ENCODE data around the gene GPATCH1.
"Not testable (repeated sequence)": the region's sequence is repeated elsewhere in the genome, so short reads cannot be mapped to it uniquely, and the experiment has no call there.

Gene GPATCH1

GRCh38 chr19:33147538-33147937 lies 66.6 kb downstream of the GPATCH1 start:
- Mint-ChIP-seq H3K4me3 (no peak overlapping the region), H3K27ac (no peak overlapping the region)

GRCh38 chr19:33150852-33151518 lies 70.0 kb downstream of the GPATCH1 start:
- Mint-ChIP-seq H3K4me1 (ENCODE audit: low read depth) (peaks cover 2% of the 10 kb centered on the region), H3K27me3 (ENCODE audit: low read depth) (peaks cover 4% of the 10 kb centered on the region), H3K9me3 (no peaks in the 10 kb centered on the region), H3K27ac (no peak overlapping the region), H3K36me3 (ENCODE audit: low read depth) (no peaks in the 10 kb centered on the region), H3K4me3 (no peak overlapping the region)
- DNase-seq (ENCODE audit: low spot score), result no peak

More at GRCh38 chr19:33147538-33147937, 66.6 kb downstream of the GPATCH1 start:
- peaks cover 2% of the 10 kb centered on the region for H3K27me3 Mint-ChIP-seq (ENCODE audit: low read depth)
- no peak for DNase-seq (ENCODE audit: low spot score)
- H3K4me1 Mint-ChIP-seq (ENCODE audit: low read depth), result peaks cover 4% of the 10 kb centered on the region
- H3K9me3 Mint-ChIP-seq, result no peaks in the 10 kb centered on the region
- H3K36me3 Mint-ChIP-seq (ENCODE audit: low read depth), result no peaks in the 10 kb centered on the region

- Mint-ChIP-seq H3K27me3 (ENCODE audit: low read depth) (peaks cover 2% of the 10 kb centered on the region), H3K4me1 (ENCODE audit: low read depth) (peaks cover 2% of the 10 kb centered on the region), H3K4me3 (no peak overlapping the region), H3K36me3 (ENCODE audit: low read depth) (no peaks in the 10 kb centered on the region), H3K27ac (no peak overlapping the region), H3K9me3 (no peaks in the 10 kb centered on the region)
- DNase-seq (ENCODE audit: low spot score), result no peak
These were observed 71.2 kb downstream of the GPATCH1 start for GRCh38 chr19:33152176-33152575.

GRCh38 chr19:33152625-33153024 lies 71.6 kb downstream of the GPATCH1 start:
- DNase-seq (ENCODE audit: low spot score), result not testable (repeated sequence)

GRCh38 chr19:33154313-33154712 lies 73.3 kb downstream of the GPATCH1 start:
- not testable (repeated sequence) for H3K4me3 Mint-ChIP-seq; H3K27me3 Mint-ChIP-seq (ENCODE audit: low read depth); DNase-seq (ENCODE audit: low spot score); H3K36me3 Mint-ChIP-seq (ENCODE audit: low read depth); H3K9me3 Mint-ChIP-seq; H3K27ac Mint-ChIP-seq
- peaks cover 11% of the 10 kb centered on the region for H3K4me1 Mint-ChIP-seq (ENCODE audit: low read depth)

More at GRCh38 chr19:33152625-33153024, 71.6 kb downstream of the GPATCH1 start:
- H3K9me3 Mint-ChIP-seq; H3K27ac Mint-ChIP-seq; H3K36me3 Mint-ChIP-seq (ENCODE audit: low read depth); H3K27me3 Mint-ChIP-seq (ENCODE audit: low read depth); H3K4me3 Mint-ChIP-seq; H3K4me1 Mint-ChIP-seq (ENCODE audit: low read depth): not testable (repeated sequence)

- H3K4me3 Mint-ChIP-seq, result no peak overlapping the region
- H3K9me3 Mint-ChIP-seq, result peaks cover 4% of the 10 kb centered on the region
- DNase-seq (ENCODE audit: low spot score), result no peak
- H3K4me1 Mint-ChIP-seq (ENCODE audit: low read depth), result peaks cover 24% of the 10 kb centered on the region
- H3K27me3 Mint-ChIP-seq (ENCODE audit: low read depth), result peaks cover 2% of the 10 kb centered on the region
- H3K36me3 Mint-ChIP-seq (ENCODE audit: low read depth), result peaks cover 3% of the 10 kb centered on the region
- no peak overlapping the region for H3K27ac Mint-ChIP-seq
These were observed 75.4 kb downstream of the GPATCH1 start for GRCh38 chr19:33156334-33156733.

- peak overlapping the region; percentile 27 for H3K4me3 Mint-ChIP-seq
- peaks cover 29% of the 10 kb centered on the region for H3K4me1 Mint-ChIP-seq (ENCODE audit: low read depth)
- H3K9me3 Mint-ChIP-seq, result peaks cover 4% of the 10 kb centered on the region
- H3K36me3 Mint-ChIP-seq (ENCODE audit: low read depth), result peaks cover 5% of the 10 kb centered on the region
- peaks cover 2% of the 10 kb centered on the region for H3K27me3 Mint-ChIP-seq (ENCODE audit: low read depth)
- peak overlapping the region; percentile 74 for H3K27ac Mint-ChIP-seq
- no peak for DNase-seq (ENCODE audit: low spot score)
These were observed 76.9 kb downstream of the GPATCH1 start for GRCh38 chr19:33157906-33158305.

- Mint-ChIP-seq H3K4me3 (peak overlapping the region; percentile 27), H3K27ac (peak overlapping the region; percentile 74)
These were observed 77.4 kb downstream of the GPATCH1 start for GRCh38 chr19:33158365-33158764.

GRCh38 chr19:33159149-33159548 lies 78.2 kb downstream of the GPATCH1 start:
- Mint-ChIP-seq H3K27ac (peak overlapping the region; percentile 45), H3K9me3 (peaks cover 4% of the 10 kb centered on the region)

More at GRCh38 chr19:33158365-33158764, 77.4 kb downstream of the GPATCH1 start:
- Mint-ChIP-seq H3K27me3 (ENCODE audit: low read depth) (peaks cover 2% of the 10 kb centered on the region), H3K36me3 (ENCODE audit: low read depth) (peaks cover 5% of the 10 kb centered on the region), H3K4me1 (ENCODE audit: low read depth) (peaks cover 29% of the 10 kb centered on the region), H3K9me3 (peaks cover 4% of the 10 kb centered on the region)
- no peak for DNase-seq (ENCODE audit: low spot score)

GRCh38 chr19:33159893-33160292 lies 78.9 kb downstream of the GPATCH1 start:
- Mint-ChIP-seq H3K9me3 (peaks cover 4% of the 10 kb centered on the region), H3K4me1 (ENCODE audit: low read depth) (peaks cover 27% of the 10 kb centered on the region), H3K4me3 (no peak overlapping the region), H3K27ac (peak overlapping the region; percentile 91), H3K27me3 (ENCODE audit: low read depth) (peaks cover 2% of the 10 kb centered on the region), H3K36me3 (ENCODE audit: low read depth) (peaks cover 5% of the 10 kb centered on the region)
- no peak for DNase-seq (ENCODE audit: low spot score)

More at GRCh38 chr19:33159149-33159548, 78.2 kb downstream of the GPATCH1 start:
- Mint-ChIP-seq H3K27me3 (ENCODE audit: low read depth) (peaks cover 2% of the 10 kb centered on the region), H3K36me3 (ENCODE audit: low read depth) (peaks cover 5% of the 10 kb centered on the region), H3K4me1 (ENCODE audit: low read depth) (peaks cover 29% of the 10 kb centered on the region), H3K4me3 (no peak overlapping the region)
- no peak for DNase-seq (ENCODE audit: low spot score)

- H3K9me3 Mint-ChIP-seq, result peaks cover 4% of the 10 kb centered on the region
- H3K4me3 Mint-ChIP-seq, result peak overlapping the region; percentile 29
- peaks cover 27% of the 10 kb centered on the region for H3K4me1 Mint-ChIP-seq (ENCODE audit: low read depth)
- H3K27ac Mint-ChIP-seq, result peak overlapping the region; percentile 36
- H3K36me3 Mint-ChIP-seq (ENCODE audit: low read depth), result peaks cover 5% of the 10 kb centered on the region
- H3K27me3 Mint-ChIP-seq (ENCODE audit: low read depth), result no peaks in the 10 kb centered on the region
- no peak for DNase-seq (ENCODE audit: low spot score)
These were observed 80.2 kb downstream of the GPATCH1 start for GRCh38 chr19:33161201-33161600.

- H3K4me3 Mint-ChIP-seq, result no peak overlapping the region
- no peak overlapping the region for H3K27ac Mint-ChIP-seq
- H3K36me3 Mint-ChIP-seq (ENCODE audit: low read depth), result peaks cover 8% of the 10 kb centered on the region
- peaks cover 18% of the 10 kb centered on the region for H3K4me1 Mint-ChIP-seq (ENCODE audit: low read depth)
- DNase-seq (ENCODE audit: low spot score), result no peak
- H3K9me3 Mint-ChIP-seq, result peaks cover 14% of the 10 kb centered on the region
- H3K27me3 Mint-ChIP-seq (ENCODE audit: low read depth), result no peaks in the 10 kb centered on the region
These were observed 82.5 kb downstream of the GPATCH1 start for GRCh38 chr19:33163481-33163880.

- DNase-seq (ENCODE audit: low spot score); H3K27ac Mint-ChIP-seq; H3K27me3 Mint-ChIP-seq (ENCODE audit: low read depth); H3K4me1 Mint-ChIP-seq (ENCODE audit: low read depth); H3K4me3 Mint-ChIP-seq: not testable (repeated sequence)
- Mint-ChIP-seq H3K9me3 (peaks cover 19% of the 10 kb centered on the region), H3K36me3 (ENCODE audit: low read depth) (peaks cover 11% of the 10 kb centered on the region)
These were observed 85.1 kb downstream of the GPATCH1 start for GRCh38 chr19:33166037-33166436.

- Mint-ChIP-seq H3K9me3 (peaks cover 19% of the 10 kb centered on the region), H3K27ac (no peak overlapping the region), H3K36me3 (ENCODE audit: low read depth) (peaks cover 10% of the 10 kb centered on the region), H3K4me1 (ENCODE audit: low read depth) (peaks cover 3% of the 10 kb centered on the region), H3K27me3 (ENCODE audit: low read depth) (no peaks in the 10 kb centered on the region), H3K4me3 (no peak overlapping the region)
- no peak for DNase-seq (ENCODE audit: low spot score)
These were observed 86.5 kb downstream of the GPATCH1 start for GRCh38 chr19:33167438-33167837.

- Mint-ChIP-seq H3K4me3 (no peak overlapping the region), H3K27me3 (ENCODE audit: low read depth) (no peaks in the 10 kb centered on the region), H3K36me3 (ENCODE audit: low read depth) (peaks cover 11% of the 10 kb centered on the region), H3K9me3 (peaks cover 19% of the 10 kb centered on the region), H3K27ac (no peak overlapping the region), H3K4me1 (ENCODE audit: low read depth) (peaks cover 4% of the 10 kb centered on the region)
- no peak for DNase-seq (ENCODE audit: low spot score)
These were observed 87.5 kb downstream of the GPATCH1 start for GRCh38 chr19:33168528-33168927.
